ENCODE measurements around the gene NDRG4. TPM values are rescaled to one million over a fixed set of nuclear protein-coding genes. Genes with fewer than 3 reads are reported as not detected.

Gene NDRG4
- total and polyA plus RNA-seq, 2 of the 13 experiments (the other 11 are each of a cell fraction or from before 2014, with no cell fraction given), result 1.7 to 2.7 TPM

- TF ChIP-seq TBX2 (CRISPR knock-in tag; IDR thresholded peaks at IDR 0.05; ENCODE audit: borderline replicate concordance), result peak; percentile 48; the same call in 1 of the 2 replicates
- no peak for TF ChIP-seq KLF13 (CRISPR knock-in tag; IDR thresholded peaks at IDR 0.05)
- TF ChIP-seq SP2 (CRISPR knock-in tag; IDR thresholded peaks at IDR 0.05), result peak; percentile 16; the same call in 1 of the 2 replicates
- no peak for TF ChIP-seq ZNF747 (CRISPR knock-in tag; IDR thresholded peaks at IDR 0.05; ENCODE audit: borderline replicate concordance)
- no peak for TF ChIP-seq SPEN (CRISPR knock-in tag; IDR thresholded peaks at IDR 0.05; ENCODE audit: low read depth)
- TF ChIP-seq, protein P1, sequence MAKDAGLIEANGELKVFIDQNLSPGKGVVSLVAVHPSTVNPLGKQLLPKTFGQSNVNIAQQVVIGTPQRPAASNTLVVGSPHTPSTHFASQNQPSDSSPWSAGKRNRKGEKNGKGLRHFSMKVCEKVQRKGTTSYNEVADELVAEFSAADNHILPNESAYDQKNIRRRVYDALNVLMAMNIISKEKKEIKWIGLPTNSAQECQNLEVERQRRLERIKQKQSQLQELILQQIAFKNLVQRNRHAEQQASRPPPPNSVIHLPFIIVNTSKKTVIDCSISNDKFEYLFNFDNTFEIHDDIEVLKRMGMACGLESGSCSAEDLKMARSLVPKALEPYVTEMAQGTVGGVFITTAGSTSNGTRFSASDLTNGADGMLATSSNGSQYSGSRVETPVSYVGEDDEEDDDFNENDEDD (CRISPR knock-in tag; IDR thresholded peaks at IDR 0.05; ENCODE audit: borderline replicate concordance), result peak; percentile 45; the same call in 1 of the 2 replicates
- TF ChIP-seq ZNF230 (CRISPR knock-in tag; IDR thresholded peaks at IDR 0.05), result 0 out of 2 replicates have a peak, but pooled peaks have one; percentile 29
- TF ChIP-seq RARA (CRISPR knock-in tag; IDR thresholded peaks at IDR 0.05), result no peak
- no peak for TF ChIP-seq CSRNP1 (CRISPR knock-in tag; IDR thresholded peaks at IDR 0.05)
- TF ChIP-seq KLF11 (CRISPR knock-in tag; IDR thresholded peaks at IDR 0.05), result no peak
- no peak for TF ChIP-seq ATRX (CRISPR knock-in tag; IDR thresholded peaks at IDR 0.05; ENCODE audit: borderline replicate concordance)
- TF ChIP-seq, protein P2, sequence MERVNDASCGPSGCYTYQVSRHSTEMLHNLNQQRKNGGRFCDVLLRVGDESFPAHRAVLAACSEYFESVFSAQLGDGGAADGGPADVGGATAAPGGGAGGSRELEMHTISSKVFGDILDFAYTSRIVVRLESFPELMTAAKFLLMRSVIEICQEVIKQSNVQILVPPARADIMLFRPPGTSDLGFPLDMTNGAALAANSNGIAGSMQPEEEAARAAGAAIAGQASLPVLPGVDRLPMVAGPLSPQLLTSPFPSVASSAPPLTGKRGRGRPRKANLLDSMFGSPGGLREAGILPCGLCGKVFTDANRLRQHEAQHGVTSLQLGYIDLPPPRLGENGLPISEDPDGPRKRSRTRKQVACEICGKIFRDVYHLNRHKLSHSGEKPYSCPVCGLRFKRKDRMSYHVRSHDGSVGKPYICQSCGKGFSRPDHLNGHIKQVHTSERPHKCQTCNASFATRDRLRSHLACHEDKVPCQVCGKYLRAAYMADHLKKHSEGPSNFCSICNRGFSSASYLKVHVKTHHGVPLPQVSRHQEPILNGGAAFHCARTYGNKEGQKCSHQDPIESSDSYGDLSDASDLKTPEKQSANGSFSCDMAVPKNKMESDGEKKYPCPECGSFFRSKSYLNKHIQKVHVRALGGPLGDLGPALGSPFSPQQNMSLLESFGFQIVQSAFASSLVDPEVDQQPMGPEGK (CRISPR knock-in tag; IDR thresholded peaks at IDR 0.05), result 0 out of 2 replicates have a peak, but pooled peaks have one; percentile 29
- TF ChIP-seq MXD4 (CRISPR knock-in tag; IDR thresholded peaks at IDR 0.05), result no peak
- 0 out of 2 replicates have a peak, but pooled peaks have one; percentile 21 for TF ChIP-seq FOSL2 (CRISPR knock-in tag; IDR thresholded peaks at IDR 0.05)
- peak; percentile 23 for TF ChIP-seq AGO1 (IDR thresholded peaks at IDR 0.05; ENCODE audit: low read depth, low read length, poor library complexity, severe bottlenecking)
- TF ChIP-seq RBM39 (IDR thresholded peaks at IDR 0.05; ENCODE audit: low read depth, low read length, poor library complexity, severe bottlenecking), result peak; percentile 35
- TF ChIP-seq ZNF556 (CRISPR knock-in tag; IDR thresholded peaks at IDR 0.05; ENCODE audit: borderline replicate concordance), result 0 out of 2 replicates have a peak, but pooled peaks have one; percentile 33
- TF ChIP-seq, protein P3, sequence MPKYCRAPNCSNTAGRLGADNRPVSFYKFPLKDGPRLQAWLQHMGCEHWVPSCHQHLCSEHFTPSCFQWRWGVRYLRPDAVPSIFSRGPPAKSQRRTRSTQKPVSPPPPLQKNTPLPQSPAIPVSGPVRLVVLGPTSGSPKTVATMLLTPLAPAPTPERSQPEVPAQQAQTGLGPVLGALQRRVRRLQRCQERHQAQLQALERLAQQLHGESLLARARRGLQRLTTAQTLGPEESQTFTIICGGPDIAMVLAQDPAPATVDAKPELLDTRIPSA (CRISPR knock-in tag; IDR thresholded peaks at IDR 0.05; ENCODE audit: borderline replicate concordance), result no peak
These were observed 1.5 kb downstream of the NDRG4 start (continued) for GRCh38 chr16:58501242-58502131.
